Cardiac fibroblast (primary cell): Measurements from ENCODE around the gene CCDC197.

ENCODE experiments used
- DNase-seq, 2 donors: peaks; one replicate each; pipeline versions ENCODE4 v3.0.0 to v3.0.0-alpha.2; 2010; ENCODE audit warnings: low read depth in 2 of 2
- H3K4me3 ChIP-seq, 2 donors: replicated peaks in 1 of 2; 1 replicate in 1 of 2; 2 replicates in 1 of 2; pipeline ENCODE4 v1.5.1; 2011; ENCODE audit warnings: low read depth in 2 of 2, low read length in 2 of 2, mild to moderate bottlenecking in 2 of 2, moderate library complexity in 1 of 2
- TF ChIP-seq, protein P1 (sequence below): IDR thresholded peaks from one replicate; pipeline ENCODE4 v1.5.1; 2011; ENCODE audit warnings: low read depth, mild to moderate bottlenecking, low read length, inconsistent platforms

The CCDC197 gene

DNA sequence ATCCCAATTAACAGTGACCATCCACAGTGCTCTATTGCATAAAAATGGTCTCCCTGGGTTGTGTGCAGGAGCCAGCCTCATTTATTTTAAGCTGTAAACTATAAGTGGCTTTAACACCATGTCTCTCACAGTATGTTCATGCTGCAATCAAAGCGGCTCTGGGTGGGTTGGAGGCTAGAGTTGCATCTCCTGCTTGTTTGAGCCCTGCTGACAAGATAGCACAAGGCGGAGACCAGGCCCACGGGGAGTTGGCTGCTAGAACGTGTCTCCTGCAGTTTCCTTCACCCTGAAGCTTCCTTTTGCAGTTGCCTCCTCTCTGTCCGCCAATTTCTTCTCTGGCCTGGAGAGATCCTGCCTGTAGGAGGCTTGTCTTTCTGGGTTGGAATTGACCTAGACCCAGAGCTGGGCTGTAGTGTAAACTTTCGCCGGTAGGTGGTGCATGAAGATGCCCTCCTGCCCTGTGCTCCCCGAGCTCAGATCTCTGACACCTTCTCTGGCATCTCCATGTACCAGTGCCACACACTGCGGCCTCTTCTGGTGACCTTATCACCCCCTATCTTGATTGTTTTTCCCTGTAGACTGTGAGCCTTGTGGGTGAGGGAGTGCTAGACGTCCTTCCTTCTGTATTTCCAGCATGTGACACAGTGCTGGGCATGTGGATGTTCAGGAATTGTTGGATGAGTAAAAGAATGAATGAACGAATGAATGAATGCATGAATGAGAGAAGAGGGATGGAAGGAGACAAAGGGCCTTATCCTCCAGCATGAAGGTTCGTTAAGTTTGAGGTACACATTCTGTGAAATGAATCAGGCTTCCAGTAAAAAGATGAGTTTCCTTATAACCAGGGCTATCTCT, 39.4 kb downstream of the CCDC197 start:
- TF ChIP-seq, protein P1, sequence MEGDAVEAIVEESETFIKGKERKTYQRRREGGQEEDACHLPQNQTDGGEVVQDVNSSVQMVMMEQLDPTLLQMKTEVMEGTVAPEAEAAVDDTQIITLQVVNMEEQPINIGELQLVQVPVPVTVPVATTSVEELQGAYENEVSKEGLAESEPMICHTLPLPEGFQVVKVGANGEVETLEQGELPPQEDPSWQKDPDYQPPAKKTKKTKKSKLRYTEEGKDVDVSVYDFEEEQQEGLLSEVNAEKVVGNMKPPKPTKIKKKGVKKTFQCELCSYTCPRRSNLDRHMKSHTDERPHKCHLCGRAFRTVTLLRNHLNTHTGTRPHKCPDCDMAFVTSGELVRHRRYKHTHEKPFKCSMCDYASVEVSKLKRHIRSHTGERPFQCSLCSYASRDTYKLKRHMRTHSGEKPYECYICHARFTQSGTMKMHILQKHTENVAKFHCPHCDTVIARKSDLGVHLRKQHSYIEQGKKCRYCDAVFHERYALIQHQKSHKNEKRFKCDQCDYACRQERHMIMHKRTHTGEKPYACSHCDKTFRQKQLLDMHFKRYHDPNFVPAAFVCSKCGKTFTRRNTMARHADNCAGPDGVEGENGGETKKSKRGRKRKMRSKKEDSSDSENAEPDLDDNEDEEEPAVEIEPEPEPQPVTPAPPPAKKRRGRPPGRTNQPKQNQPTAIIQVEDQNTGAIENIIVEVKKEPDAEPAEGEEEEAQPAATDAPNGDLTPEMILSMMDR: peak; percentile 88
- DNase-seq: peak; percentile 77 to 80
- H3K4me3 ChIP-seq: no peak overlapping the region

DNA sequence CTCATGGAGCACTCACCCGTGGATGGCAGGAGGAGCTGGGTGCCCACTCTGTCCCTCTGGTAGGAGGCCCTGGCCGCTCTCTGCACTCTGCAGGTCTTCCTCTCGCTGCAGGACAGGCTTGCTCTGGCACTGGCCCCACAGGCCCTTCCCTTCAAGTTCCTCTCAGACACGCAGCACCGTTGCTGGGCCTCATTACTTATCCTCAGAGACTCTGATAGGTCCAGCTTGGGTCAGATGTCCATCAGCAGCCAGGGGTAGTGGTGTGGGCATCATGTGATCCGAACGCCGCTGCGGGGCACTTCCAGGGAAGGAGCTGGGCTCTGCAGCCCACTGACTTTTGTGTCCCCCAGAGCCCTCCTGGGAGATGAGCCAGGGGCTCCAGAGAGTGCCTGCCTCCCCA, 40.9 kb downstream of the CCDC197 start:
- TF ChIP-seq, protein P1: no peak
- DNase-seq: no peak
- no peak overlapping the region for H3K4me3 ChIP-seq

DNA sequence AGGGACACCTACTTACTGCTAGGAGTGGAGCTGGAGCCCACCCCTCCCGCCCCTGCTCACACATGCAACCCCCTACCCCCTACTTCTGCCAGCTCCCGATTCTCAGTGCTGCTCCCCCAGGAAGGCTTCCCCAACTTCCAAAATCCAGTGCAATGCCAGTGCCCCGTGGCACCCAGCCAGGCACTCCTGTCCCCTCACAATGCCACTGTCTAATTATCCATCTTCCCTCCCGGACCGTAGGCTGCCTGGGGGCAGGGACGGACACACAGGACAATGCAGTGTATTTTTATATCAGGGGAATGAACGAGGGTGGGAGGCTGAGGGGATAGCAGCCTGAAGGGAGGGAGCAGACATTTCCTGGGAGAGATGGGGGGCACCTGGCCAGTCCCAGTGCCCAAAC, 41.4 kb downstream of the CCDC197 start:
- no peak for DNase-seq
- TF ChIP-seq, protein P1: no peak
- no peak overlapping the region for H3K4me3 ChIP-seq

DNA sequence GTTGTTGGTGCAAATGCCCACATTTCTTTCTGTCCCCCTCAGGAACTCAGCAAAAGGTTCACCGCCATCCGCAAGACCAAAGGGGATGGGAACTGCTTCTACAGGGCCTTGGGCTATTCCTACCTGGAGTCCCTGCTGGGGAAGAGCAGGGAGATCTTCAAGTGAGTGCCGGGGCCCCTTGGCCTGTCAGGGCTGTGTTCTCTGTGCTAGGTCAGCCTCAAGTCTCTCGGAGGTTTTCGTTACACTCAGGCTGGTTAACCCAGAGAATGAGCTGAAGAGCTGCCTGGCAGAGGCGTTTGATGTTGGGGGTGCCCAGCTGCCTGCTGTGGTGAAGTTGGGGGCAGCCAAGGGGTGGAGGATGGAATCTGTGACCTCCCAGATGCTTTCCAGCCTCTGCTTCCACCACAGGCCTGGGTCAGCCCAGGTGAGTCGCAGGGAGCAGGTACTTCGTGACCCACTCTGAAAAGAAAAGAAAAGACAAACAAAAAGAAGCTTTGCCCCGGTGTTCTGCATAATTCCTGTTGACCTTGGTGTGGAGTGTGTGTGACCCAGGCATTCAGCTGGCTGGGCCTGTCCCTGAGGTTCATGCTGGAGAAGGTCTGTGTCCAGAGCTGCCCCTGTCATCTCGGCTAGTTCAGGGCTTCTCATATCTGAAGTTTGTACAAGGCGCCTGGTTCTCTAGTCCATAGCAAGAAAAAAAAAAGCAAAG, 42.0 kb downstream of the CCDC197 start:
- TF ChIP-seq, protein P1: no peak
- DNase-seq: no peak

DNA sequence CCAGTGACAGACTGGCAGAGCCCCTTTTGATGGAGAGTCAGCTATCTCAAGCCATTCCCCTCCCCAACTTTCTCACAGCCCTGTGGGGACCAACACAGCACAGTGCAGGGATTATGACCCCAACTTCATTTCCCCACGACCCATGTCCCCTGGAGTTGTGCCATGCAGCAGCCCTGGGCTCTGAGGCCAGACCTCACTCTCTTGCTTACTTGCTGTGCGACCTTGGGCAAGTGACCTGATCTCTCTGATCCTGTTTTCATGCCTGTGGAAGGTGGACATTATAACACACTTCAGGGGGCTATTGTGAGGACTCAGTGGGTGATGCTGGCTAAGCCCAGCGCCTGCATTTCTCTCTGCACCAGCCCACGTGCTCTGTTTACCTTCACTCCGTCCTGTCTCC, 43.1 kb downstream of the CCDC197 start:
- TF ChIP-seq, protein P1: no peak
- no peak overlapping the region for H3K4me3 ChIP-seq
- DNase-seq: no peak

More for the DNA sequence above, 42.0 kb downstream of the CCDC197 start:
- no peak overlapping the region for H3K4me3 ChIP-seq

DNA sequence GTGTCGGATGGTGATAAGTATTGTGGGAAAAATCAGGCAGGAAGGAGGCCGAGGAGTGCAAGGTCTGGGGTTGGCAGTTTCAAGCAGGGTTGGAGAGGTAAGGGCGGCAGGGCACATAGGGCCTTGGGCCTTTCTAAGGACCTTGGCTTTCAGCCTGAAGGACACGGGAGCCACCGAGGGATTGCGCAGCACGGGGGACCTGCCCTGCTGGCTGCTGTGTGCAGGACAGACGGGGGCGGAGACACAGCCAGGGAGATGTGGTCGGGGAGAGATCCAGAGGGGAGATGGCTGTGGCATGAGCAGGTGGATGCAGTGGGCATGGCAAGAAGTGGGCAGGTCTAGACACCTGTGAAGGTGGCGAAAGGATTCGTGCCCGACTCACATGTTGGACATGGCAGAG, 43.7 kb downstream of the CCDC197 start:
- H3K4me3 ChIP-seq: no peak overlapping the region
- DNase-seq: no peak
- TF ChIP-seq, protein P1: no peak
